Activated B cell treated with CpG ODN at 0.5 μM for 24 hours (primary cell): ENCODE results near the gene ADAM22. TPM values are rescaled to one million over a fixed set of nuclear protein-coding genes. Genes with fewer than 3 reads are reported as not detected.

Source experiments
- ATAC-seq: fragments of 200-7000 bp; cut with Tn5 transposase; one replicate; pipeline ENCODE4 v1.10.0; 2021; ENCODE audit warnings: low read depth, mild to moderate bottlenecking, moderate library complexity
- CTCF ChIA-PET: fragments of 350-600 bp; sonication (Branson Sonifier 250); formaldehyde crosslinking; loops from one replicate; lab custom pipeline; 2021; ENCODE audit warnings: antibody characterized with exemption; lab: Charles Lee
- POLR2A ChIA-PET: fragments of 350-600 bp; sonication (Branson Sonifier 250); formaldehyde crosslinking; loops from one replicate; lab custom pipeline; 2021; ENCODE audit warnings: antibody characterized with exemption; lab: Charles Lee
- DNase-seq: peaks from one replicate; pipeline ENCODE4 v3.0.0; 2022
- H3K27ac Mint-ChIP-seq: one replicate; pipeline ENCODE4 v1.8.0; 2020; ENCODE audit warnings: mixed read lengths
- H3K27me3 Mint-ChIP-seq: one replicate; pipeline ENCODE4 v1.8.0; 2021; ENCODE audit warnings: mixed read lengths
- H3K36me3 Mint-ChIP-seq: one replicate; pipeline ENCODE4 v1.8.0; 2021; ENCODE audit warnings: low read depth, mixed read lengths
- H3K4me1 Mint-ChIP-seq: one replicate; pipeline ENCODE4 v1.8.0; 2021; ENCODE audit warnings: mixed read lengths
- H3K4me3 Mint-ChIP-seq: one replicate; pipeline ENCODE4 v1.8.0; 2020; ENCODE audit warnings: mild to moderate bottlenecking, mixed read lengths
- H3K9me3 Mint-ChIP-seq: one replicate; pipeline ENCODE4 v1.8.0; 2020; ENCODE audit warnings: mixed read lengths
- intact Hi-C: fragments of 100-400 bp; cut with micrococcal nuclease; formaldehyde crosslinking; loops from one replicate; pipeline ENCODE4 v1.15.1; 2024
- total RNA-seq: library from RNA; stranded (reverse); gene quantifications from 2 replicates; pipeline ENCODE4 v1.2.3, GENCODE V29; 2022
- TF ChIP-seq, protein P1 (sequence below): fragments of 200-600 bp; IDR thresholded peaks from one replicate; pipeline ENCODE4 v1.8.0; 2022; ENCODE audit warnings: antibody characterized with exemption, mild to moderate bottlenecking

Gene ADAM22
- total RNA-seq, 1 donor from 2014 or later = 0.71 TPM

DNA sequence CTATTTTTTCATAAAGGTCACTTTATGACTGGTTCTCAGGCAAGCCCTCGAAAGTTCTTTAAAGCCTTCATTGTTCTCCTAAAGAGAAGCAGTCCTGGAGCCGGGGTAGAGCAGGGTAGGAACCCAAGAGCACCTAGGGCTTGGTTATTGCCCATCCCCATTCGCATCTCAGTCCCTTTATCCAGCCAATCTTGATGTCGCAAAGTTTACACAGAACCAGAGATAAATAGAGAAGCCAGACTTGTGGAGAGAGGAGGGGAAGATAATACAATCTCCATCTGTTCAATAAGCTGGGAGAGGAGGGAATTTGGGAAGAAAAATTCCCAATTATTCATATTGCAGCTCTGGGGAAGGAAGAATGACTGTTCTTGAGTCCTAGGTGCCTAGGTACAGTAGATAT lies 292.1 kb downstream of the ADAM22 start:
- Mint-ChIP-seq H3K4me1 (peaks cover under 1% of the 10 kb centered on the region), H3K36me3 (no peaks in the 10 kb centered on the region), H3K4me3 (no peak overlapping the region), H3K9me3 (peaks cover 5% of the 10 kb centered on the region), H3K27me3 (peaks cover 5% of the 10 kb centered on the region), H3K27ac (no peak overlapping the region)
- POLR2A ChIA-PET = no interaction called here
- DNase-seq (no peak), ATAC-seq (no peak)
- CTCF ChIA-PET = no interaction called here
- TF ChIP-seq, protein P1, sequence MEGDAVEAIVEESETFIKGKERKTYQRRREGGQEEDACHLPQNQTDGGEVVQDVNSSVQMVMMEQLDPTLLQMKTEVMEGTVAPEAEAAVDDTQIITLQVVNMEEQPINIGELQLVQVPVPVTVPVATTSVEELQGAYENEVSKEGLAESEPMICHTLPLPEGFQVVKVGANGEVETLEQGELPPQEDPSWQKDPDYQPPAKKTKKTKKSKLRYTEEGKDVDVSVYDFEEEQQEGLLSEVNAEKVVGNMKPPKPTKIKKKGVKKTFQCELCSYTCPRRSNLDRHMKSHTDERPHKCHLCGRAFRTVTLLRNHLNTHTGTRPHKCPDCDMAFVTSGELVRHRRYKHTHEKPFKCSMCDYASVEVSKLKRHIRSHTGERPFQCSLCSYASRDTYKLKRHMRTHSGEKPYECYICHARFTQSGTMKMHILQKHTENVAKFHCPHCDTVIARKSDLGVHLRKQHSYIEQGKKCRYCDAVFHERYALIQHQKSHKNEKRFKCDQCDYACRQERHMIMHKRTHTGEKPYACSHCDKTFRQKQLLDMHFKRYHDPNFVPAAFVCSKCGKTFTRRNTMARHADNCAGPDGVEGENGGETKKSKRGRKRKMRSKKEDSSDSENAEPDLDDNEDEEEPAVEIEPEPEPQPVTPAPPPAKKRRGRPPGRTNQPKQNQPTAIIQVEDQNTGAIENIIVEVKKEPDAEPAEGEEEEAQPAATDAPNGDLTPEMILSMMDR = no peak
- intact Hi-C loops = loop anchor here (10.0 kb wide), 1 partner anchor 1171 kb away; the partner anchor contains the start of gene ELAPOR2

- TF ChIP-seq, protein P1 = no peak
- no peak for DNase-seq
- no peak overlapping the region for H3K4me3 Mint-ChIP-seq
- intact Hi-C loops = loop anchor here (10.0 kb wide), 1 partner anchor 1172 kb away; the partner anchor contains the start of gene ELAPOR2
- H3K4me1 Mint-ChIP-seq = no peaks in the 10 kb centered on the region
- H3K36me3 Mint-ChIP-seq = no peaks in the 10 kb centered on the region
- H3K27me3 Mint-ChIP-seq = peaks cover 5% of the 10 kb centered on the region
- no peak for ATAC-seq
- no peak overlapping the region for H3K27ac Mint-ChIP-seq
- H3K9me3 Mint-ChIP-seq = peaks cover 5% of the 10 kb centered on the region
- CTCF ChIA-PET = no interaction called here
- POLR2A ChIA-PET = no interaction called here
Measured at GRCh38 chr7:88226886-88227516, 292.9 kb downstream of the ADAM22 start.

- ATAC-seq (no peak), DNase-seq (no peak)
- ChIA-PET CTCF (no interaction called here), POLR2A (no interaction called here)
- H3K4me3 Mint-ChIP-seq = no peak overlapping the region
- no peak overlapping the region for H3K27ac Mint-ChIP-seq
- intact Hi-C loops = loop anchor here (10.0 kb wide), 1 partner anchor 1175 kb away; the partner anchor contains the start of gene ELAPOR2
- TF ChIP-seq, protein P1 = no peak
- no peaks in the 10 kb centered on the region for H3K36me3 Mint-ChIP-seq
- H3K27me3 Mint-ChIP-seq = peaks cover 5% of the 10 kb centered on the region
- no peaks in the 10 kb centered on the region for H3K4me1 Mint-ChIP-seq
- H3K9me3 Mint-ChIP-seq = peaks cover 5% of the 10 kb centered on the region
Measured at GRCh38 chr7:88229302-88229995, 295.4 kb downstream of the ADAM22 start.

DNA sequence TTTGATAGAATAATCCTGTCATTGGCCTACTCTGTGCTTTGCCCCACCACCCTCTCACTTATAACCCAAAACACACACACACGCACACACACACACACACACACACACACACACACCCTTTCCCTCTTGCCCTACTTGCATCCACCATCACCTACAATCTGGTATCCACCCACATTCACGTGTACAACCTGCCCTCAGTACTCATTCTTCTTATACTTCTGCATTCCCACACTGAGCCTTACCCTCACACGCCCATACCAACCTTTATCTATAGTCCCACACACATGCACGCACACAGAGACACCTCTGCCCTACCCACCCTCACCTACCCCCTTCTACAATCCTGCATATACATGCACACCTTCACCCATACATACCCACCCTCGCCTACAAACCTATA lies 296.6 kb downstream of the ADAM22 start:
- CTCF ChIA-PET = no interaction called here
- TF ChIP-seq, protein P1 = no peak
- POLR2A ChIA-PET = no interaction called here
- Mint-ChIP-seq H3K9me3 (peaks cover 5% of the 10 kb centered on the region), H3K4me3 (no peak overlapping the region), H3K36me3 (no peaks in the 10 kb centered on the region), H3K4me1 (no peaks in the 10 kb centered on the region), H3K27me3 (peaks cover 9% of the 10 kb centered on the region), H3K27ac (no peak overlapping the region)
- DNase-seq = no peak
- ATAC-seq = no peak
- intact Hi-C loops = no loop called here

- ChIA-PET POLR2A (no interaction called here), CTCF (no interaction called here)
- Mint-ChIP-seq H3K9me3 (peaks cover 3% of the 10 kb centered on the region), H3K36me3 (no peaks in the 10 kb centered on the region), H3K4me1 (no peaks in the 10 kb centered on the region), H3K27ac (no peak overlapping the region), H3K4me3 (no peak overlapping the region), H3K27me3 (peaks cover 7% of the 10 kb centered on the region)
- DNase-seq (no peak), ATAC-seq (no peak)
- TF ChIP-seq, protein P1 = no peak
- intact Hi-C loops = no loop called here
Measured at GRCh38 chr7:88233828-88234227, 299.8 kb downstream of the ADAM22 start.
